Neuronal stem cell (in vitro differentiated cells): ENCODE measurements around the gene RNF166.

Experiments
- DNase-seq: peaks from one replicate; pipeline ENCODE4 v3.0.0-alpha.2; 2013; ENCODE audit warnings: low spot score
- H2AFZ ChIP-seq: one replicate; pipeline ENCODE4 v1.6.1; 2013; ENCODE audit warnings: mild to moderate bottlenecking, low read length, inconsistent platforms
- H2AK5ac ChIP-seq: 2 replicates; pipeline ENCODE4 v1.6.1; 2013; ENCODE audit warnings: low read depth, mild to moderate bottlenecking, inconsistent platforms, low read length, moderate library complexity, mixed read lengths
- H2BK120ac ChIP-seq: 2 replicates; pipeline ENCODE4 v1.6.1; 2013; ENCODE audit warnings: low read depth, mild to moderate bottlenecking, inconsistent platforms, low read length, moderate library complexity, mixed read lengths
- H2BK12ac ChIP-seq: one replicate; pipeline ENCODE4 v1.6.1; 2013; ENCODE audit warnings: low read length, inconsistent platforms
- H2BK15ac ChIP-seq: 2 replicates; pipeline ENCODE4 v1.6.1; 2013; ENCODE audit warnings: mild to moderate bottlenecking, low read length, inconsistent platforms, mixed read lengths
- H2BK5ac ChIP-seq: one replicate; pipeline ENCODE4 v1.6.1; 2013; ENCODE audit warnings: inconsistent platforms, mild to moderate bottlenecking, low read length, moderate library complexity
- H3K14ac ChIP-seq: one replicate; pipeline ENCODE4 v1.6.1; 2013; ENCODE audit warnings: low read length, inconsistent platforms
- H3K18ac ChIP-seq: 2 replicates; pipeline ENCODE4 v1.6.1; 2013; ENCODE audit warnings: low read length, inconsistent platforms
- H3K23ac ChIP-seq: 2 replicates; pipeline ENCODE4 v1.6.1; 2013; ENCODE audit warnings: low read depth, mild to moderate bottlenecking, mixed read lengths, low read length, inconsistent platforms; ENCODE audit not compliant: poor library complexity
- H3K27ac ChIP-seq: replicated peaks from 3 replicates; pipeline ENCODE4 v1.5.1; 2013; ENCODE audit warnings: low read length, inconsistent platforms
- H3K27me3 ChIP-seq, 3 experiments: 2 replicates each; pipeline ENCODE4 v1.6.1; 2013; ENCODE audit warnings: low read length in 3 of 3, mild to moderate bottlenecking in 2 of 3, inconsistent platforms in 1 of 3, low read depth in 1 of 3, mixed read lengths in 1 of 3, moderate library complexity in 1 of 3; ENCODE audit not compliant: control insufficient read depth in 3 of 3, insufficient read depth in 3 of 3
- H3K36me3 ChIP-seq, 2 donors: replicated peaks in 1 of 2; 2 replicates each; pipeline ENCODE4 v1.6.1; 2013; ENCODE audit warnings: low read length in 2 of 2; ENCODE audit not compliant: control insufficient read depth in 2 of 2, insufficient read depth in 2 of 2
- H3K4ac ChIP-seq: 2 replicates; pipeline ENCODE4 v1.6.1; 2013; ENCODE audit warnings: inconsistent platforms, mild to moderate bottlenecking, low read length, moderate library complexity
- H3K4me1 ChIP-seq, 2 donors: 1 replicate in 1 of 2; 2 replicates in 1 of 2; pipeline ENCODE4 v1.6.1; 2013; ENCODE audit warnings: low read length in 2 of 2, low read depth in 1 of 2; ENCODE audit not compliant: control insufficient read depth in 2 of 2, insufficient read depth in 1 of 2
- H3K4me2 ChIP-seq: one replicate; pipeline ENCODE4 v1.6.1; 2013; ENCODE audit warnings: mild to moderate bottlenecking, low read length, inconsistent platforms; ENCODE audit not compliant: insufficient read depth, poor library complexity, severe bottlenecking
- H3K4me3 ChIP-seq, 2 donors: 2 replicates each; pipeline ENCODE4 v1.5.1; 2013; ENCODE audit warnings: low read length in 2 of 2, mild to moderate bottlenecking in 2 of 2, inconsistent platforms in 1 of 2, moderate library complexity in 1 of 2
- H3K79me1 ChIP-seq: one replicate; pipeline ENCODE4 v1.6.1; 2013; ENCODE audit warnings: low read depth, mild to moderate bottlenecking, inconsistent platforms, low read length, moderate library complexity
- H3K9ac ChIP-seq: one replicate; pipeline ENCODE4 v1.6.1; 2013; ENCODE audit warnings: mild to moderate bottlenecking, low read depth, low read length, inconsistent platforms; ENCODE audit not compliant: poor library complexity
- H3K9me3 ChIP-seq, 2 donors: replicated peaks in 1 of 2; 2 replicates each; pipeline versions ENCODE3 to v1.6.1; 2013; ENCODE audit warnings: low read length in 2 of 2, mild to moderate bottlenecking in 2 of 2, inconsistent platforms in 1 of 2, low read depth in 1 of 2, mixed read lengths in 1 of 2, moderate library complexity in 1 of 2; ENCODE audit not compliant: control insufficient read depth in 2 of 2, insufficient read depth in 1 of 2
- H4K8ac ChIP-seq: one replicate; pipeline ENCODE4 v1.6.1; 2013; ENCODE audit warnings: low read depth, mild to moderate bottlenecking, inconsistent platforms, low read length, moderate library complexity
- H4K91ac ChIP-seq: one replicate; pipeline ENCODE4 v1.6.1; 2013; ENCODE audit warnings: low read length, low read depth, mild to moderate bottlenecking, inconsistent platforms; ENCODE audit not compliant: poor library complexity
- WGBS, 2 donors: extraction: QIAGEN DNeasy Blood & Tissue Kit; methylation state at CpG; one replicate each; pipeline ENCODE4 v1.1.7; 2013; ENCODE audit warnings: missing lambda C conversion rate in 2 of 2, mixed read lengths in 1 of 2; ENCODE audit not compliant: insufficient read length in 2 of 2, insufficient replicate concordance in 1 of 2; ENCODE audit errors: extremely low coverage in 2 of 2; 5-methylcytosine and 5-hydroxymethylcytosine counted together

The RNF166 gene

GRCh38 chr16:88722784-88723506, 16.7 kb upstream of the RNF166 start:
- H3K14ac ChIP-seq: no peak overlapping the region
- no peak overlapping the region for H4K91ac ChIP-seq
- H2BK120ac ChIP-seq: peak overlapping the region; percentile 18
- no peak overlapping the region for H3K4me2 ChIP-seq
- no peak overlapping the region for H3K4me3 ChIP-seq
- H3K4me1 ChIP-seq: no peaks in the 10 kb centered on the region
- peak overlapping the region; percentile 46 for H2AK5ac ChIP-seq
- no peak overlapping the region for H4K8ac ChIP-seq
- H2BK12ac ChIP-seq: no peak overlapping the region
- no peaks in the 10 kb centered on the region for H3K27me3 ChIP-seq
- no peak overlapping the region for H2BK15ac ChIP-seq
- no peak overlapping the region for H2AFZ ChIP-seq
- H2BK5ac ChIP-seq: no peak overlapping the region
- no peak overlapping the region for H3K4ac ChIP-seq
- H3K18ac ChIP-seq: no peak overlapping the region
- no peak for DNase-seq
- peak overlapping the region; percentile 73 for H3K23ac ChIP-seq
- WGBS, 2 donors: no CpG with 5 or more reads among the region's 39 CpGs
- no peak overlapping the region for H3K27ac ChIP-seq
- no peak overlapping the region for H3K9ac ChIP-seq
- H3K9me3 ChIP-seq: no peaks in the 10 kb centered on the region
- H3K36me3 ChIP-seq: peaks cover 8 to 16% of the 10 kb centered on the region in 2 donors
- peaks cover 12% of the 10 kb centered on the region for H3K79me1 ChIP-seq

GRCh38 chr16:88721815-88722755, 15.9 kb upstream of the RNF166 start:
- Histone ChIP-seq H2AK5ac (peak overlapping the region; percentile 46), H2AFZ (no peak overlapping the region), H3K9me3 (no peaks in the 10 kb centered on the region), H3K4ac (no peak overlapping the region), H4K8ac (no peak overlapping the region), H2BK120ac (no peak overlapping the region), H3K4me1 (no peaks in the 10 kb centered on the region), H3K4me3 (no peak overlapping the region), H4K91ac (no peak overlapping the region), H3K36me3 (peaks cover 9 to 24% of the 10 kb centered on the region in 2 donors), H2BK15ac (no peak overlapping the region), H3K79me1 (peaks cover 12% of the 10 kb centered on the region), H3K14ac (no peak overlapping the region), H3K9ac (no peak overlapping the region), H2BK5ac (no peak overlapping the region), H2BK12ac (peak overlapping the region; percentile 41), H3K18ac (no peak overlapping the region), H3K23ac (peak overlapping the region; percentile 73), H3K4me2 (no peak overlapping the region), H3K27ac (no peak overlapping the region), H3K27me3 (no peaks in the 10 kb centered on the region)
- no peak for DNase-seq
- WGBS, 2 donors: no CpG with 5 or more reads among the region's 61 CpGs

- Histone ChIP-seq H2AFZ (no peak overlapping the region), H4K8ac (no peak overlapping the region), H3K4me1 (no peaks in the 10 kb centered on the region), H2BK15ac (no peak overlapping the region), H2BK120ac (no peak overlapping the region), H2BK5ac (no peak overlapping the region), H3K4me2 (no peak overlapping the region), H3K9me3 (no peaks in the 10 kb centered on the region), H2AK5ac (no peak overlapping the region), H3K27me3 (no peaks in the 10 kb centered on the region), H3K23ac (no peak overlapping the region), H3K4ac (peak overlapping the region; percentile 23), H3K36me3 (peaks cover 16 to 32% of the 10 kb centered on the region in 2 donors), H4K91ac (no peak overlapping the region), H3K9ac (no peak overlapping the region), H2BK12ac (peak overlapping the region; percentile 73), H3K14ac (no peak overlapping the region), H3K18ac (no peak overlapping the region), H3K79me1 (peaks cover 12% of the 10 kb centered on the region), H3K27ac (no peak overlapping the region), H3K4me3 (no peak overlapping the region)
- no CpG with 5 or more reads among the region's 17 CpGs for WGBS, 2 donors
- DNase-seq: no peak
These were observed 15.0 kb upstream of the RNF166 start for GRCh38 chr16:88721236-88721635.

GRCh38 chr16:88720396-88720970, 14.3 kb upstream of the RNF166 start:
- H3K27ac ChIP-seq: no peak overlapping the region
- no peak overlapping the region for H3K4ac ChIP-seq
- no peak overlapping the region for H2AFZ ChIP-seq
- H2BK15ac ChIP-seq: no peak overlapping the region
- no peak overlapping the region for H3K4me3 ChIP-seq
- no peak for DNase-seq
- H2BK12ac ChIP-seq: no peak overlapping the region
- no peak overlapping the region for H3K14ac ChIP-seq
- H4K8ac ChIP-seq: peak overlapping the region; percentile 43
- H3K18ac ChIP-seq: no peak overlapping the region
- no peak overlapping the region for H2BK120ac ChIP-seq
- H3K4me1 ChIP-seq: no peaks in the 10 kb centered on the region
- peaks cover 11% of the 10 kb centered on the region for H3K79me1 ChIP-seq
- no peak overlapping the region for H2AK5ac ChIP-seq
- peaks cover 19 to 40% of the 10 kb centered on the region in 2 donors for H3K36me3 ChIP-seq
- H3K9ac ChIP-seq: no peak overlapping the region
- no peak overlapping the region for H3K23ac ChIP-seq
- no peaks in the 10 kb centered on the region for H3K9me3 ChIP-seq
- H2BK5ac ChIP-seq: peak overlapping the region; percentile 48
- no peak overlapping the region for H3K4me2 ChIP-seq
- no peak overlapping the region for H4K91ac ChIP-seq
- WGBS, 2 donors: no CpG with 5 or more reads among the region's 23 CpGs
- no peaks in the 10 kb centered on the region for H3K27me3 ChIP-seq
